A549 (cell line): Measurements from ENCODE around the gene MYRIP. TPM values are rescaled to one million over a fixed set of nuclear protein-coding genes. Genes with fewer than 3 reads are reported as not detected.

Experiments
- ATAC-seq, 2 experiments: fragments of 200-7000 bp in 1 of 2; fragments of >200 bp in 1 of 2; cut with Nextera tagmentation in 1 of 2; cut with Tn5 transposase in 1 of 2; 3 replicates each; pipeline versions ENCODE4 v1.8.0 to v1.9.1; 2018 to 2020; ENCODE audit warnings: mild to moderate bottlenecking in 1 of 2, moderate library complexity in 1 of 2
- CTCF ChIA-PET: fragments of 300-600 bp; sonication (Branson Sonifier 250); formaldehyde crosslinking; extraction: SDS; loops from one replicate; lab custom pipeline; 2021; ENCODE audit warnings: antibody characterized with exemption, inconsistent platforms; lab: Yijun Ruan, JAX
- POLR2A ChIA-PET: fragments of 350-600 bp; formaldehyde crosslinking; extraction: SDS; loops from one replicate; lab custom pipeline; 2021; ENCODE audit warnings: antibody characterized with exemption, inconsistent platforms; lab: Yijun Ruan, JAX
- DNase-seq, 2 experiments: peaks; one replicate each; pipeline versions ENCODE4 v3.0.0 to v3.0.0-alpha.2; 2011 to 2016; ENCODE audit warnings: low read depth in 1 of 2, low spot score in 1 of 2
- FAIRE-seq: peaks from 2 replicates; lab custom pipeline; 2011; peaks lifted over from hg19 to GRCh38; lab: Jason Lieb, UNC
- H3K27ac ChIP-seq, 2 experiments: fragments of >200 bp; sonication (Bioruptor Twin); formaldehyde crosslinking; 3 replicates each; pipeline ENCODE4 v1.5.1; 2016 to 2017
- H3K4me1 ChIP-seq: fragments of >200 bp; sonication (Bioruptor Twin); formaldehyde crosslinking; 3 replicates; pipeline ENCODE4 v1.6.1; 2016
- H3K4me2 ChIP-seq: fragments of >200 bp; sonication (Bioruptor Twin); formaldehyde crosslinking; 3 replicates; pipeline ENCODE4 v1.6.1; 2016
- H3K4me3 ChIP-seq: fragments of >200 bp; sonication (Bioruptor Twin); formaldehyde crosslinking; 3 replicates; pipeline ENCODE4 v1.5.1; 2016
- H3K9me3 ChIP-seq: fragments of >200 bp; sonication (Bioruptor Twin); formaldehyde crosslinking; 3 replicates; pipeline ENCODE4 v1.6.1; 2016
- BHLHE40 ChIP-seq: IDR thresholded peaks from 2 replicates; pipeline ENCODE4 v1.6.1; 2012; ENCODE audit warnings: low read depth, low read length, inconsistent platforms
- CHD2 ChIP-seq: fragments of 150-350 bp; IDR thresholded peaks from 2 replicates; pipeline ENCODE4 v1.6.1; 2014; ENCODE audit warnings: low read length; ENCODE audit not compliant: partially characterized antibody
- CHD4 ChIP-seq: fragments of 200-600 bp; sonication (generic); IDR thresholded peaks from 2 replicates; pipeline ENCODE4 v1.6.1; 2016; ENCODE audit warnings: antibody characterized with exemption, mild to moderate bottlenecking, borderline replicate concordance
- EHF ChIP-seq: fragments of 250-450 bp; sonication (Bioruptor Pico); IDR thresholded peaks from 2 replicates; pipeline ENCODE4 v1.5.0; 2020; ENCODE audit warnings: mild to moderate bottlenecking
- FOSL2 ChIP-seq, 2 experiments: fragments of 450-650 bp in 1 of 2; fragments of >200 bp in 1 of 2; sonication (Bioruptor Twin) in 1 of 2; formaldehyde crosslinking; IDR thresholded peaks; 2 replicates each; pipeline versions ENCODE4 v1.5.0 to v1.6.1; 2016 to 2020; ENCODE audit warnings: mild to moderate bottlenecking in 1 of 2, moderate library complexity in 1 of 2
- GATA3 ChIP-seq: IDR thresholded peaks from 2 replicates; pipeline ENCODE4 v1.6.1; 2012; ENCODE audit warnings: borderline replicate concordance
- HOXB5 ChIP-seq: fragments of 250-450 bp; sonication (Bioruptor Pico); IDR thresholded peaks from 2 replicates; pipeline ENCODE4 v1.5.0; 2020; ENCODE audit warnings: mild to moderate bottlenecking, moderate library complexity
- JUNB ChIP-seq: fragments of >200 bp; sonication (Bioruptor Twin); formaldehyde crosslinking; IDR thresholded peaks from 2 replicates; pipeline ENCODE4 v1.6.1; 2016
- MAFK ChIP-seq: fragments of 450-650 bp; IDR thresholded peaks from 2 replicates; pipeline ENCODE4 v1.6.1; 2014; ENCODE audit not compliant: partially characterized antibody
- MAX ChIP-seq: IDR thresholded peaks from 2 replicates; pipeline ENCODE4 v1.6.1; 2012
- MAZ ChIP-seq: fragments of 150-350 bp; IDR thresholded peaks from 2 replicates; pipeline ENCODE4 v1.6.1; 2014; ENCODE audit warnings: antibody characterized with exemption, low read depth, low read length, borderline replicate concordance
- MYC ChIP-seq: IDR thresholded peaks from 2 replicates; pipeline ENCODE4 v1.6.1; 2012; ENCODE audit warnings: mild to moderate bottlenecking, inconsistent platforms, low read length, improper control_type of control experiment, borderline replicate concordance
- NFE2L2 ChIP-seq: fragments of 150-350 bp; conservative IDR thresholded peaks from 2 replicates; pipeline ENCODE4 v1.6.1; 2014; ENCODE audit warnings: low read length
- NR3C1 ChIP-seq: fragments of >200 bp; sonication (Bioruptor Twin); formaldehyde crosslinking; IDR thresholded peaks from 3 replicates; pipeline ENCODE4 v1.6.1; 2017
- PHF8 ChIP-seq: fragments of 200-600 bp; sonication (generic); IDR thresholded peaks from 2 replicates; pipeline ENCODE4 v1.6.1; 2016; ENCODE audit warnings: low read depth, mild to moderate bottlenecking, antibody characterized with exemption, moderate library complexity, borderline replicate concordance
- RAD21 ChIP-seq, 2 experiments: fragments of >200 bp in 1 of 2; sonication (Bioruptor Twin) in 1 of 2; formaldehyde crosslinking in 1 of 2; IDR thresholded peaks in 1 of 2; conservative IDR thresholded peaks in 1 of 2; 2 replicates in 1 of 2; 3 replicates in 1 of 2; pipeline ENCODE4 v1.6.1; 2012 to 2018; ENCODE audit warnings: inconsistent platforms in 1 of 2
- RARB ChIP-seq: fragments of 250-450 bp; sonication (Bioruptor Pico); IDR thresholded peaks from 2 replicates; pipeline ENCODE4 v1.8.0; 2021; ENCODE audit warnings: mild to moderate bottlenecking, moderate library complexity
- REST ChIP-seq: fragments of 200-600 bp; sonication (generic); IDR thresholded peaks from 2 replicates; pipeline ENCODE4 v1.6.1; 2016; ENCODE audit warnings: antibody characterized with exemption, mild to moderate bottlenecking, moderate library complexity
- SMC3 ChIP-seq: fragments of >200 bp; sonication (Bioruptor Twin); formaldehyde crosslinking; IDR thresholded peaks from 3 replicates; pipeline ENCODE4 v1.6.1; 2018; ENCODE audit warnings: inconsistent platforms
- TFCP2L1 ChIP-seq: fragments of 250-450 bp; sonication (Bioruptor Pico); IDR thresholded peaks from 2 replicates; pipeline ENCODE4 v1.5.0; 2021; ENCODE audit warnings: mild to moderate bottlenecking
- ZNF302 ChIP-seq: fragments of 250-450 bp; sonication (Bioruptor Pico); IDR thresholded peaks from 2 replicates; pipeline ENCODE4 v1.9.0; 2021; ENCODE audit warnings: inconsistent platforms, mild to moderate bottlenecking, moderate library complexity
- ZSCAN20 ChIP-seq: fragments of 250-450 bp; sonication (Bioruptor Pico); IDR thresholded peaks from 2 replicates; pipeline ENCODE4 v1.8.0; 2022; ENCODE audit warnings: mild to moderate bottlenecking, moderate library complexity
- WGBS: methylation state at CpG from one replicate; pipeline ENCODE4 v1.1.6; 2017; ENCODE audit errors: missing lambda C conversion rate; 5-methylcytosine and 5-hydroxymethylcytosine counted together
- polyA plus RNA-seq, 4 experiments: library from polyadenylated mRNA; depleted of rRNA in 3 of 4; stranded (reverse); fragments of >200 nt; fragmentation: RNase III in 1 of 4; extraction: RNeasy Plus Mini Kit Qiagen cat#74134 plus additional on column Dnase treatment in 1 of 4; gene quantifications; 2 replicates in 3 of 4; 3 replicates in 1 of 4; pipeline ENCODE4 v1.2.3, GENCODE V29; 2011 to 2017
- TF ChIP-seq, protein P1 (sequence below): fragments of >200 bp; sonication (Bioruptor Twin); formaldehyde crosslinking; IDR thresholded peaks from 2 replicates; pipeline ENCODE4 v1.6.1; 2016

MYRIP gene
- polyA plus RNA-seq, 2 of the 4 experiments (the other 2 are of a cell fraction): not detected

GRCh38 chr3:40302784-40303183 is 493.4 kb downstream of the MYRIP start:
- ATAC-seq (no peak), FAIRE-seq (no peak), DNase-seq (no peak)
- Histone ChIP-seq H3K4me1 (peaks cover 8% of the 10 kb centered on the region), H3K27ac (no peak overlapping the region), H3K4me3 (no peak overlapping the region), H3K9me3 (no peaks in the 10 kb centered on the region), H3K4me2 (no peak overlapping the region)
- no peak for TF ChIP-seq GATA3
- TF ChIP-seq RARB (CRISPR knock-in tag): no peak
- TF ChIP-seq RAD21 (conservative IDR thresholded peaks at IDR 0.05 in 1 of 2, IDR thresholded peaks at IDR 0.05 in 1 of 2): no peak
- TF ChIP-seq TFCP2L1 (CRISPR knock-in tag): no peak
- no peak for TF ChIP-seq REST
- no peak for TF ChIP-seq JUNB
- no peak for TF ChIP-seq SMC3
- no peak for TF ChIP-seq MYC
- WGBS: 54% methylated on average over 1 of the region's 1 CpG
- ChIA-PET POLR2A (no interaction called here), CTCF (no interaction called here)

DNA sequence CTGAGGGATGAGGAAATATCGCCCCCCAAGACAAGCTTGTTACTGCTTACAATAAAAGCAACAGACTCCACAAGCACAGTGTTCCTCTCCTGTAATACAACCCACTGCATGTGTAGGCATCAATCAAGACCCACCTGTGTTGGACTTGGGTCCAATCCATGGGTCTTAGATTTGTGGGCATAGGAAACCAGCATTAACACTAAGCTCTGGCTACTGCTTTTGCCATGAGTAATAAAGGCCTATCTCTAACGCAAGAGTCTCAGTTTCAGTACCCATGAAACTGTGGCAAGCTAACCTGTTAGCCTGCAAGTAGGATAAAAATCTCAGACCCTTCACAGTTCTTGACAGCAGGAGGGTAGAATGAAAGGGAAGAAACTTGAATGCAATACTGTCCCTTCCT is 494.9 kb downstream of the MYRIP start:
- POLR2A ChIA-PET: no interaction called here
- no peak for ATAC-seq
- Histone ChIP-seq H3K4me3 (no peak overlapping the region), H3K4me2 (no peak overlapping the region), H3K27ac (no peak overlapping the region), H3K9me3 (no peaks in the 10 kb centered on the region), H3K4me1 (peaks cover 8% of the 10 kb centered on the region)
- no peak for FAIRE-seq
- CTCF ChIA-PET: interaction anchor here (0.9 to 1.7 kb wide), 3 partner anchors 13 to 125 kb away, joined by 3 to 5 read pairs (median 3); no protein-coding TSS in a partner anchor
- no peak for DNase-seq
- TF ChIP-seq NR3C1: no peak
- TF ChIP-seq FOSL2 (IDR thresholded peaks at IDR 0.05): no peak
- no peak for TF ChIP-seq FOSL2 (CRISPR knock-in tag; IDR thresholded peaks at IDR 0.05)
- TF ChIP-seq REST: no peak
- TF ChIP-seq ZSCAN20 (CRISPR knock-in tag): no peak
- no peak for TF ChIP-seq NFE2L2
- TF ChIP-seq PHF8: no peak
- no peak for TF ChIP-seq TFCP2L1 (CRISPR knock-in tag)
- TF ChIP-seq GATA3: no peak
- TF ChIP-seq MAX: no peak
- TF ChIP-seq MAFK: no peak
- TF ChIP-seq BHLHE40: no peak
- TF ChIP-seq ZNF302 (CRISPR knock-in tag): no peak
- TF ChIP-seq CHD4: no peak
- TF ChIP-seq, protein P1, sequence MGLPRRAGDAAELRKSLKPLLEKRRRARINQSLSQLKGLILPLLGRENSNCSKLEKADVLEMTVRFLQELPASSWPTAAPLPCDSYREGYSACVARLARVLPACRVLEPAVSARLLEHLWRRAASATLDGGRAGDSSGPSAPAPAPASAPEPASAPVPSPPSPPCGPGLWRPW: no peak
- TF ChIP-seq CHD2: no peak
- TF ChIP-seq MAZ: no peak
- TF ChIP-seq HOXB5 (CRISPR knock-in tag): no peak
- TF ChIP-seq EHF (CRISPR knock-in tag): no peak
- WGBS: 72% methylated on average over 2 of the region's 2 CpGs
